GM23248 (cell line): Measurements from ENCODE around the gene TASOR.

ENCODE experiments used
- EZH2 ChIP-seq: fragments of 200-600 bp; sonication (generic); IDR thresholded peaks from 2 replicates; pipeline ENCODE4 v1.6.1; 2018; ENCODE audit warnings: antibody characterized with exemption, mild to moderate bottlenecking; ENCODE audit not compliant: insufficient read depth, poor library complexity, severe bottlenecking
- EZH2phosphoT487 ChIP-seq: fragments of 200-600 bp; sonication (generic); IDR thresholded peaks from 2 replicates; pipeline ENCODE4 v1.6.1; 2018; ENCODE audit warnings: antibody characterized with exemption, moderate library complexity, mild to moderate bottlenecking, low read depth; ENCODE audit not compliant: insufficient read depth

GRCh38 chr3:56664823-56665222 lies 18.2 kb downstream of the TASOR start:
- TF ChIP-seq EZH2phosphoT487 = no peak
- TF ChIP-seq EZH2 = no peak
